Measurements from ENCODE around the gene ADISSP. TPM values are rescaled to one million over a fixed set of nuclear protein-coding genes. Genes with fewer than 3 reads are reported as not detected.

ADISSP gene
- total and polyA plus RNA-seq, 9 of the 15 experiments (the other 6 are each of a cell fraction or from before 2014, with no cell fraction given): 1.4 to 70.6 (median 23.4) TPM

DNA sequence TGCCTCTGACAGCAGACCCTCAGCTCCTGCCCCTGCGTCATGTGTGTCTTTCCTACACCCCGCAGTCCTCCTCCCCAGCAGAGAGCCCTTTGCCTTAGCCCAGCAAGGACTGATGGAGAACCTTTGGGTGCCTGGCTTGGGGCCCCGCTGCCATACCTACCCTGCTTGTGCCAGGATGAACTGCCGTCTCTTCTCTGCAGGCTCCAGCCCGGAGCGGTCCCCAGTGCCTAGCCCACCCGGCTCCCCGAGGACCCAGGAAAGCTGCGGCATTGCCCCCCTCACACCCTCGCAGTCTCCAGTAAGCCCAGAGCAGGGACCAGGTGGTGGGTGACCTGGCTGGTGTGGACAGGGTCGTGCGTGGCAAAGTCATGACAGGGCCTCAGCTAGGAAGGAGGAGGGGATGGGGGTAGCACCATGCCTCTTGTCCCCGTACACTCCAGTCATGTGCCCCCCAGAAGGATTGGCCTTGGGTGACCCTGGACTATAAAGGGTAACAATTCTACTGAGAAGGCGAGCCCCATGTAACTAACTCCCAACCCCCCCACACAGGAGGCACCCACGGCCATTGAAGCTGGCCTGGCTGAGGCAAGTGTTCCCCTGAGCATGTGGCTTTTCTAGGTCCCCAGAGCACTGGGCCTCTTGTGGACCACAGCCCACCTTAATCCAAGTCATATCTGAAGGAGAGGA, 26.8 kb downstream of the ADISSP start:
- in situ Hi-C loops (cut with MboI) (no loop called here), intact Hi-C loops (cut with micrococcal nuclease) (no loop called here)
- 79% methylated on average over 7 of the region's 15 CpGs for WGBS (ENCODE audit: insufficient coverage, low coverage, missing lambda C conversion rate)
- TF ChIP-seq, protein P1, sequence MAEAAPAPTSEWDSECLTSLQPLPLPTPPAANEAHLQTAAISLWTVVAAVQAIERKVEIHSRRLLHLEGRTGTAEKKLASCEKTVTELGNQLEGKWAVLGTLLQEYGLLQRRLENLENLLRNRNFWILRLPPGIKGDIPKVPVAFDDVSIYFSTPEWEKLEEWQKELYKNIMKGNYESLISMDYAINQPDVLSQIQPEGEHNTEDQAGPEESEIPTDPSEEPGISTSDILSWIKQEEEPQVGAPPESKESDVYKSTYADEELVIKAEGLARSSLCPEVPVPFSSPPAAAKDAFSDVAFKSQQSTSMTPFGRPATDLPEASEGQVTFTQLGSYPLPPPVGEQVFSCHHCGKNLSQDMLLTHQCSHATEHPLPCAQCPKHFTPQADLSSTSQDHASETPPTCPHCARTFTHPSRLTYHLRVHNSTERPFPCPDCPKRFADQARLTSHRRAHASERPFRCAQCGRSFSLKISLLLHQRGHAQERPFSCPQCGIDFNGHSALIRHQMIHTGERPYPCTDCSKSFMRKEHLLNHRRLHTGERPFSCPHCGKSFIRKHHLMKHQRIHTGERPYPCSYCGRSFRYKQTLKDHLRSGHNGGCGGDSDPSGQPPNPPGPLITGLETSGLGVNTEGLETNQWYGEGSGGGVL (CRISPR knock-in tag; IDR thresholded peaks at IDR 0.05): no peak
- TF ChIP-seq NFE2 (IDR thresholded peaks at IDR 0.05; ENCODE audit: low read depth) (no peak), HES1 (IDR thresholded peaks at IDR 0.05; ENCODE audit: low read depth) (no peak), ZNF668 (CRISPR knock-in tag; IDR thresholded peaks at IDR 0.05) (no peak), NRF1 (conservative IDR thresholded peaks at IDR 0.05 in 1 of 2, IDR thresholded peaks at IDR 0.05 in 1 of 2) (no peak), WHSC1 (IDR thresholded peaks at IDR 0.05; ENCODE audit: low read length) (no peak), ILK (tag; IDR thresholded peaks at IDR 0.05; ENCODE audit: borderline replicate concordance, low read depth) (no peak), CREBBP (IDR thresholded peaks at IDR 0.05; ENCODE audit: low read depth, low read length) (no peak), ATF7 (IDR thresholded peaks at IDR 0.05) (no peak), PTTG1 (tag; IDR thresholded peaks at IDR 0.05; ENCODE audit: low read depth) (no peak)
- FAIRE-seq: no peak
- Histone ChIP-seq H3K36me3 (ENCODE audit: control insufficient read depth, insufficient read depth, low read length) (no peaks in the 10 kb centered on the region), H4K20me1 (replicated peaks; ENCODE audit: control insufficient read depth, insufficient read depth, low read length) (no peaks in the 10 kb centered on the region), H3K27ac (ENCODE audit: extremely low read depth, low read depth, low read length) (no peak overlapping the region), H3K9me3 (replicated peaks; ENCODE audit: control insufficient read depth, insufficient read depth, low read depth, low read length) (no peaks in the 10 kb centered on the region), H3K9me1 (ENCODE audit: control insufficient read depth, insufficient read depth, low read length) (no peaks in the 10 kb centered on the region), H3K79me2 (ENCODE audit: control insufficient read depth, insufficient read depth, low read length) (no peaks in the 10 kb centered on the region), H3K4me1 (replicated peaks in 1 of 2; ENCODE audit: control insufficient read depth in 2 of 2, insufficient read depth in 2 of 2, low read length in 2 of 2) (peaks cover 3 to 33% of the 10 kb centered on the region in 2 experiments; a peak in 3 of 5 replicates), H3K27me3 (ENCODE audit: control insufficient read depth in 2 of 2, insufficient read depth in 2 of 2, low read length in 2 of 2) (no peaks in the 10 kb centered on the region), H3K4me3 (no peak overlapping the region), H3K4me2 (ENCODE audit: insufficient read depth, low read length) (no peak overlapping the region), H3K9ac (ENCODE audit: insufficient read depth in 1 of 2, low read depth in 2 of 2, low read length in 2 of 2) (no peak overlapping the region; a peak in 1 of 4 replicates), H2AFZ (ENCODE audit: low read depth, low read length) (peak overlapping the region; percentile 63; the same call in 1 of the 2 replicates)
- no peak for ATAC-seq
- DNase-seq (ENCODE audit: extremely low read depth in 1 of 4, low spot score in 3 of 4): no peak
- ChIA-PET CTCF (ENCODE audit: low intra/inter-chr PET ratio) (no interaction called here), POLR2A (interaction anchor here (0.6 to 1.6 kb wide), 2 partner anchors 26 to 60 kb away, joined by 3 to 5 read pairs; partner anchors contain the start of gene ADISSP)
- no TSS peak for BruUV-seq (replicated peaks)

Measured in K562 (cell line).